SKM-1 treated with dmso at 0.1 percent for 144 hours (cell line): ENCODE results near the gene PLXNA2.
A peak's percentile ranks its signal among the peaks of the same experiment; 100 is the strongest.

Experiments used
- DNase-seq: peaks from one replicate; lab custom pipeline; 2025; ENCODE audit not compliant: unreplicated experiment; lab: John Stamatoyannopoulos, UW

Gene PLXNA2

DNA sequence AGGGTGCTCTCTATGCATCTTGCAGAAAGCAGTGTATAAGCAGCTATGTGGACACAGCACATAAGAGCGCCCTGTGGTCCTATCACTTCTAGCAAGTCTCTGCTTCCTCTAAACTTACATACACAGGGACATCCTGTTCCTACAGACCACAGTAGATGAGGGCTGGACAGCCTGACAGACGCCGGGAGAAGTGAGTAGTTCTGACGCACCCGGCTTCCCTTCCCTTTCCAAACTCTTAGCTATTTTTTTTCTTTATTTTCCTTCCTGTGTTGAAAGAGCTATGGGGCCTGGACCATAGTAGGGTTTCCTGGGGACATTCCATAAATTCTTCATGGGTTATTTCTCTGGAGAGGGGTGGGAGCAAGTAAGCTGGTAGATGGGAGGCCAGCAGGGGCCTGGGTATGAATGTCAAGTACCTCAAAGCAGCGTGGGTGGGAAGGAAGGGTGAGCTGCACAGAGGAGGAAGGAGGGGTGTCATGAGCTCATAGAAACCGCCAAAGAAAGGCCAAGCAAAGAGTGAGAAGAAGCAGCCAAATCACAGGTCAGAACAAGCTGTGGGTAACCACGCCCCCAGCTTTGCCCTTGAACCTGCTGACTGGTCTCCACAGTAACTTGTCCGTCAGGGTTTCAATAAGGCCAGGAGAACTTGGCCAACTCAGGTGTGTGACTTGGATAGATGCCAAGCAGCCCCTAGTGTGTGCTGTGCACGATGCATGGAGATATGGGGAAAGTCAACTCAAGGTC, 36.6 kb downstream of the PLXNA2 start:
- peak; percentile 84 for DNase-seq

- DNase-seq = no peak
Observed at GRCh38 chr1:208206092-208206698, 38.0 kb downstream of the PLXNA2 start.

DNA sequence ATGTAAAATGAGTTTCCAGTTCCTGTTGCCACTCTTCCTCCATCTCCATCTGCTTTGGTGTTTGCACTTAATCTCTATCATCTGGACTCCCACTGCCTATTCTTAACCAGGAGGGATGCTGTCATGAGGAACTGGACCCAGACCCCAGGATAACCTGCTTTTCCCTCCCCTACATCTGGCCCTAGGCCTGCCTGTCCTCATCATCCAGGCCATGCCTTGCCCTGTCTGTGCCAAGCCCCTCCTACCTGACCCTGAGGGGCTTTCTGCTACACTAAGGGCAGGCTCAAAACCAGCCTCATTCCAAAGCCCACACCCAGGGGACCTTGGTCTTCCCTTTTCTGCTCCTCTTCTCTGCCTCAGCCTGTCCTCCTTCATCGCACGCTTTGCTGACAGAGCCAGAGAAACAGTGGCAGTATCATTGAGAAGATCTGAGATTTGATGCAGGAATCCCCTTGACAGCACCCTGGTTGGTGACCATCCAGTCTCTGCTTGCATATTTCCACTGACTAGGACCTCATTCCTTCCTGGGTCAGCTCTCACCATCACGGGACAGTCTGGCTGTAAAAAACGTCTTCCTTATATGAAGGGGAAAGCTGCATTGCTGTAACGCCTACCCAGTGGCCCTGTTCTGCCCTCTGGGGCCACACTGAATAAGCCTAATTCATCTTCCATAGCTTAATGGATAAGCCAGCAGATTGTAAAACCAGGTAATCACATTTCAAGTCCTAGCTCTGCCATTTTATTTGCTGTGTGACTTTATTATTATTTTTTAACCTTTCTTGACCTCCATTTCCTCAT, 38.8 kb downstream of the PLXNA2 start:
- no peak for DNase-seq

DNA sequence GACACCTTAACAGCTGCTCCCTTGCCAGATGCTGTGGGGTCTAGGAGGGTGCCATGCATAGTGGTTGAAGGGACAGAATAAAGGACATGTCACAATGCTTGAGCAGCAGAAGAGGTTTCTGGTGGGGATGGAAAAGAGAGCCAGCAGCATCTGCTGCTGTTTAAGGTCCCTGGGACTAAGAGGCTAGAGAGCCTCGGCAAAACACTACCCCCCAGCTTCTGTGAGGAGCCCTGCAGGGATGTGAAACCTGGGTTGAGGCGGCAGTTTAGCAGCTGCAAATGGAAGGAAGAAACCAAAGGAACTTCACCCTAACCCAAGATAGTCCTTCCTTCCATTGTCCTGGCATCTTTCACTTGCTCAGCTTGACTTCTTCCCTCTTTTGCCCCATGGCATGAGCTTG, 39.4 kb downstream of the PLXNA2 start:
- DNase-seq = no peak

GRCh38 chr1:208203848-208204609, 40.2 kb downstream of the PLXNA2 start:
- no peak for DNase-seq

DNA sequence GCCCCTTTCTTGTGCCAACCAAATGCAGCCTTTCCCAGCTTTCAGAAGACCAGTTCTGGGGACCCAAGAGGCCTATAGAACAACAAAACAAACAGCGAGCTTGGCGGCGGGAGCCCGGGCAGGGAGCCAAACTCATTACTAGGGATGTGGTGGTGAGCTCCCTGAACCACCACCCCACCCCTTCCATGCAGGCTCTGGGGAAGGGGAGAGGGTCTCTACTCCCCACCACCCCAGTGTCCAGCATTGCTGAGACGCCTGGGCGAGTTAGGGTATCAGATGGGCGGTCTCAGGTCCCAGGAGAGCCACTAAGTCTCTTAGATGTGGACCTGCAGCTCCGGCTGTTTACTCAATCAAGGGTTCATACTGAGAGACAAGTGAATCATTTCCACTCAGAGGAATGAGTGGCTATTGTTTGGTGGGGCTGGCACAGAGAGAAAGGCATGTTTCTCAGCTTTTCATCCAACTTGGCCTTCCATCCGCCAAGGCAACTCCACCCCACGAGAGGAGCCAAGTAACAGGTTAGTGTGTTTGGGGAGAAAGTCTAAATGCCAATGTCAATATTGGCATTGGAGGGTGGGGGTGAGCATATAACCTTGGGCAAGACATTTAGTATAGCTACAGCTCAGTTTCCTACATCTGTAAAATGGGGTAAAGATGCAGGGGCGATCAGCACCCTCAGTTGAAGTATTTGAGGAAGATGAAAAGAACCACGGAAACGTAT, 40.9 kb downstream of the PLXNA2 start:
- DNase-seq = no peak

DNA sequence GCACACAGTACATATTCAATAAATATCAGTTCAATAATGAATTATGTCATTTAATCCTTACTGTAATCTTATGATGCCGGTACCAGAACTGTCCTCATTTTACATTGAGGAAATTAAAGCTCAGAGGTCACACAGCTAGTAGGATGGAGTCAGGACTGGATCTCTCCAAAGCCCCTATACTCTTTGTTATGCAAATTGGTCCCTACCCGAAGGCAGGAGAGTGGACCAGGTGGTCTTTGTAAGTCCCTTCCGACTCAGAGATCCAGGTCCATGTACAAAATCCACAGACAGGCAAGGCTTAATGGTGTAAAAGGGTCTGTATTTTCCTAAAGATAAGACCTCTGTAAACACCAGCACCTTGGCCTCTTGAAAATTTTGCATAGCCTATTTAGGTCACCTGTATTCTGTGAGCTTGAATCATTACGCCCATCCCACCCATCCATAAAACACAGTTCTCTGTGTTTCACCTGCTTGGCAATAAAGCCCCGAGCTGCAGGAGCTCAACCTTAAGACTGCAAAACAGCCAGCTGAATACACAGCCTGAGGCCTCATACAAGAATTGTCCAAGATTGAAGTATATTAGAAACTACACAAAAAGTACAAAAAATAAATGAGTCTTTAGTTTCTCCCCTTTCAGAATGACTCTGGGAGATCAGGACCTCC, 41.7 kb downstream of the PLXNA2 start:
- DNase-seq = no peak

DNA sequence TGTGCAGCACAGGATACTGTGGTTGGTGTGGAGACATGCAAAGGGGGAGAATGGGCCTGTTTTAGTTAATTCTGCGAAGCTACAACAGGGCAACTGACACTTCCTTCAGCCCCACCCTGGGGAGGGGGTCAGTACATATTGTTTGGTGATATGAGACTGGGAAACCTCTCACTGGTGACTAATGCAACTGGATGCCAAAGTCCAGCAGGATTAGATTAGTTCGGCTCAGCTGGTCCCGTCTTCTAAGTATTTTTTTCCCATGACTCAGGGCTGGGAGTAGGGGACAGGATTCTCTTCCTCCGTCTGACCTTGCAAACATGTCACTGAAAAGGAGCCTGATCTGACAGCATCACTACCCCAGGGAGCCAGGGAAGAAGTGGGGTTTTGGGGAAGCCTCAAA, 43.0 kb downstream of the PLXNA2 start:
- DNase-seq = no peak

- no peak for DNase-seq
Observed at GRCh38 chr1:208200116-208200515, 44.1 kb downstream of the PLXNA2 start.

DNA sequence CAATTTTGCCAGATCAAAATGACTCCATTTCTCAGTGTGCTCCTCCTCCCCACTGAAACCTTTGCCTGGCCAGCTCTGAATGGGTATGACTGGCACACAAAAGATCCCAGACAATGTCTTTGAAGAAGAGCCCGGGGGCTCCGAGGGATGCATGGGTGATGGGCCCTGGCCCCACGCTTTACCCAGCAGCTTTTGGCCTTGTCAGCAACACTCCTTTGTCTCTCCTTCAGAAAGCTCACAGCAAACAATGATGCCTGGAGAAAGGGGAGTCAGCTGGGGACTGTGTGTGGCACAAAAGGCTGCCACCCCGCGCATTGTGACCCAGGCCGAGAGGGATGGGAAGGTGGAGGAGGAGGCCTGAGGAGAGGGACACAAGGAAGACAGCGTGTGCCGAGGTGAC, 45.9 kb downstream of the PLXNA2 start:
- DNase-seq = no peak

GRCh38 chr1:208194944-208195343, 49.2 kb downstream of the PLXNA2 start:
- no peak for DNase-seq

DNA sequence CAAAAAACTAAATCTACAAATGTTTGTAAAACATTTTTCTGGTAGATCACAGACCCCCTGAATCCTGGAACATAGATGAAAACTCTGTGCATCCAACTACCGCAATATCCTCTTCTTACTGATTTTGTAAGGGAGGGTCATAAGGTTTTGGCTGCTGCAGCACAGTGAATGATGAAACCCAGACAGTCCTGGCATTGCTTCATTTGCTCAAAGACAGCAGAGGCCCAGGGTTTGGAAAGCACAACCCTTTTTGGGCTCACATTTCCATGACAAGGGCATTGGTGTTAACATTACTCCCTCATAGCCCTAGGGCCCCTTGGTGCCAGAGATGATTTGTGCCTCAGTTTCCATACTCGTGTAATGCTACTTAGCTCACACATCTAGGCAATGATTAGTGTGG, 51.2 kb downstream of the PLXNA2 start:
- peak; percentile 95 for DNase-seq

DNA sequence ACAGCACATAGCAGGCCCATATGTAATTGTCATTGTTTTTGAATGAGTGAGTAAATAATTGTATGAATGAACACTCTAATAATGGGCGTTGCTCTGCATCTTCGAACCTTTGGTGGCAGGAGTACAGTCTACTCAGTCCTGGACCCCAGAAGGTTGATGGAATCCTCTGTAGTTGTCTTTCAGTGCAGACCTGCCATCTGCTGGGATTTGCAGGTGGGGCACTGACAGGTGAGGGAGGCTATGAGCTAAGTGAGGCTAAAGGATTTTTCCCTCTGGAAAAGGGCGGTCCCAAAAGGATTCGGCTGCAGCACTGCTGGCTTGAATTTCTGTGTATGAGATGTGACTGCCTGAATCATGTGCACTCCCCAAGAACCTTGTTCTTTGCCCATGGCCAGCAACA, 53.4 kb downstream of the PLXNA2 start:
- no peak for DNase-seq

DNA sequence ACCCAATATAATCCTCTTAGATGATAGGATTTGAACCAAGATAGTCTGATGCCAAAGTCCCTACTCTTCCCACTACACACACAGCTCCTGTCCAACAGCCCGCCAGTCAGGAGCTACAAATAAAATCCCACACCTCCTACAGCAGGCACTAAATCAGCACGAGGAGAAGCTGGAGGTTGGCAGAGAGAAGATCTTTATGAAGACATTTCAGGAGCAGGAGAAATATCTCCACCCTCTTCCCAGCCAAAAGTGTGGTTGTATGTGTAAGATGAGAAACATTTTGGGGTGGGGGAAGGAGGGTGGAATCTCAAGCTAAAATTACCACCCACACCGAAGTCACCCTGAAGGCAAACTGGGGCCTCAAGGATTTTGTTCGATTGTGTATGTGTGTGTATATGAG, 54.5 kb downstream of the PLXNA2 start:
- no peak for DNase-seq

- DNase-seq = no peak
Observed at GRCh38 chr1:208189183-208189582, 55.0 kb downstream of the PLXNA2 start.

DNA sequence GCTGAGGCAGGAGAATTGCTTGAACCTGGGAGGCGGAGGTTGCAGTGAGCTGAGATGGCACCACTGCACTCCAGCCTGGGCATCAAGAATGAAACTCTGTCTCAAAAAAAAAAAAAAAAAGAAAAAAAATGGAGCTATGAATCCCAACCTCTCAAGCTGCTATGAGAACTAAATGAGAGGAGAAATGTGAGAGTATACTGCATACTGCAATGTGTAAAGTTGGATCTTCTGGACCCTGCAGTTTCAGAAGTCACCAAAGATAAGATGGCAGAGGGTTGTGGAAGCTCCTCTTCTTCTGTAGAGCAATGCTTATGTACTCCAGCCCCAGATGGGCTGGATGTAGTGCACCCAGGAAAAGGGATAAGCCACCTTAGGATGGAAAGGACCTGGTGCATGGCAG, 55.6 kb downstream of the PLXNA2 start:
- no peak for DNase-seq

DNA sequence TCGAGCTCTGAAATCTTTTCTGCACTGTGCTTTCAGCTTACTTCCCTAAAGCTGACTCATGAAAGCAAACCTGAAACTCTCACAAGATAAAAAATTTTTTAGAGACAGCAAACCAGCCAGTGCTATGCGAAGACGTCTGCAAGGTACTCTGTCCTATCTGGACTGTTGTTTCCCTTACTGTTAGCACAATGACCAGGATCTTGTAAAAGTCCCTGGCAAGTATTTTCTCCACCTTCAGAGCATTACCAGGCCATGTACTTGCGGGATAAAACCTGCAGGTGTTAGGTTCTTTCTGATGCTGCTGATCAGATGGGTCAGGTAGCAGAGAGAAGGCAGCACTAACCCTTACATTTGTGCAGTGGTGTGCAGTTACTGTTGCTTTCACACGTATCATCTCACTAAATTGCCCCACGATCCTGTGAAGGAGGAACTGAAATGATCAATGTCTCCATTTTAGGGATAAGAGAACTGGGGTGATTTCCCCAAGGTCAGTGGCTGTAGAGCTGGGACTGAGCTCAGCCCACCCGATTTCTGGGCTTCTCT, 56.6 kb downstream of the PLXNA2 start:
- DNase-seq = peak; percentile 65

GRCh38 chr1:208185801-208186231, 58.4 kb downstream of the PLXNA2 start:
- DNase-seq = no peak

DNA sequence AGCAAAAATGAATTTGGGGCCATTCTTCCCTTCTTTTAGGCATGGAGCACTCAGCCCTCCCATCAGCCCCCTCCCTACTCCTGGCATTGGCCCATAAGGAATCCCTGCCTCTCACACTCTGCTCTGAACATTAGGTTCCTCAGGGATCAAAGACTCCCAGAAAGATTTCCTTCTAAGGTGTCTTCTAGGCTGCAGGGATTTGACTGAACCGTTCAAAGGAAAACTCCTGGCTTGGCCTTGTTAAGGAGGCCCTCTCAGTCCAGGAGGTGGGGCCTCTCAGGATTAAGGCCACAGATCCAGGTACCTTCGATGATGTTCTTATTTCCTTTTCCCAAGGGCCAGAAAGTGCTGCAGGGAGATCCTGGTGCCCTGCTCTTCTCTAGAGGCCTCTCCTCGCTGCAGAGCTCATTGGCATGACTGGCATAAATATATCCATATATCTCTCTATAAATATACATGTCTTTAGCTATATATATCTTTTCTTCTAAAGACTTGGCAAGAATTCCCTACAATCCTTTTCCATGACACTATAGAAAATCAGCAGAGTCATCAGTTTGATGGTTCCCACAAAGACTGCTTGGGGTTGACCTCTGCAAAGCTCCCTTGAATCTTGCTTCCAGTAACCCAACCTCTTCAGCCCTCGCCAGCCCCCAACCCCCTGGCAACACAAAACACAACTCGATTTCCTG, 59.1 kb downstream of the PLXNA2 start:
- no peak for DNase-seq
